SH-SY5Y (cell line): Measurements from ENCODE around the gene RUVBL1.

Experiments used
- GATA2 ChIP-seq: IDR thresholded peaks from 2 replicates; pipeline ENCODE4 v1.6.1; 2011; ENCODE audit warnings: mild to moderate bottlenecking, low read depth, low read length
- GATA3 ChIP-seq: IDR thresholded peaks from 2 replicates; pipeline ENCODE4 v1.6.1; 2011; ENCODE audit warnings: low read depth, mild to moderate bottlenecking, low read length, moderate library complexity

- TF ChIP-seq GATA2, result no peak
- no peak for TF ChIP-seq GATA3
Measured at GRCh38 chr3:128133273-128133883, 9.8 kb upstream of the RUVBL1 start.
